Common myeloid progenitor, CD34-positive (primary cell): Measurements from ENCODE around the gene UROC1.

Experiments used
- CTCF ChIA-PET: fragments of 350-600 bp; sonication (Branson Sonifier 250); formaldehyde crosslinking; loops from one replicate; lab custom pipeline; 2021; ENCODE audit warnings: antibody characterized with exemption; lab: Charles Lee
- POLR2A ChIA-PET: fragments of 350-600 bp; sonication (Branson Sonifier 250); formaldehyde crosslinking; loops from one replicate; lab custom pipeline; 2021; ENCODE audit warnings: antibody characterized with exemption; lab: Charles Lee
- DNase-seq, 3 donors: peaks; one replicate each; pipeline versions ENCODE4 v3.0.0 to v3.0.0-alpha.2; 2013
- H3K27ac ChIP-seq, 2 experiments: 1 replicate in 1 of 2; 2 replicates in 1 of 2; pipeline ENCODE4 v1.7.0; 2013; ENCODE audit warnings: inconsistent platforms in 2 of 2, low read length in 2 of 2, mild to moderate bottlenecking in 2 of 2, low read depth in 1 of 2, moderate library complexity in 1 of 2; ENCODE audit not compliant: severe bottlenecking in 2 of 2, insufficient read depth in 1 of 2, poor library complexity in 1 of 2
- H3K27me3 ChIP-seq, 5 experiments: replicated peaks in 2 of 5; 1 replicate in 3 of 5; 2 replicates in 2 of 5; pipeline versions ENCODE4 v1.6.1 to v1.7.0; 2013; ENCODE audit warnings: low read length in 4 of 5, mild to moderate bottlenecking in 2 of 5, moderate library complexity in 2 of 5, inconsistent platforms in 1 of 5; ENCODE audit not compliant: insufficient read depth in 5 of 5, control insufficient read depth in 4 of 5
- H3K36me3 ChIP-seq, 4 experiments: 1 replicate in 2 of 4; 2 replicates in 2 of 4; pipeline versions ENCODE4 v1.6.1 to v1.7.0; 2013; ENCODE audit warnings: low read length in 3 of 4, control low read depth in 1 of 4, mild to moderate bottlenecking in 1 of 4; ENCODE audit not compliant: control insufficient read depth in 4 of 4, insufficient read depth in 4 of 4
- H3K4me1 ChIP-seq, 4 experiments: 1 replicate in 3 of 4; 2 replicates in 1 of 4; pipeline versions ENCODE4 v1.6.1 to v1.7.1; 2013; ENCODE audit warnings: low read length in 3 of 4, mild to moderate bottlenecking in 3 of 4, control low read depth in 1 of 4, inconsistent platforms in 1 of 4, moderate library complexity in 1 of 4; ENCODE audit not compliant: control insufficient read depth in 4 of 4, insufficient read depth in 4 of 4; ENCODE audit errors: control extremely low read depth in 1 of 4
- H3K4me3 ChIP-seq, 7 experiments: 1 replicate in 4 of 7; 2 replicates in 3 of 7; pipeline versions ENCODE4 v1.5.1 to v1.7.0; 2013; ENCODE audit warnings: mild to moderate bottlenecking in 7 of 7, low read length in 6 of 7, moderate library complexity in 6 of 7, inconsistent platforms in 2 of 7, low read depth in 2 of 7, control low read depth in 1 of 7; ENCODE audit not compliant: insufficient read depth in 4 of 7, control insufficient read depth in 1 of 7; ENCODE audit errors: extremely low read depth in 1 of 7
- H3K9me3 ChIP-seq, 5 experiments: 1 replicate in 4 of 5; 2 replicates in 1 of 5; pipeline versions ENCODE4 v1.6.1 to v1.7.1; 2013; ENCODE audit warnings: low read length in 4 of 5, mild to moderate bottlenecking in 2 of 5, inconsistent platforms in 1 of 5, low read depth in 1 of 5, moderate library complexity in 1 of 5; ENCODE audit not compliant: control insufficient read depth in 4 of 5, insufficient read depth in 2 of 5; ENCODE audit errors: control extremely low read depth in 1 of 5
- WGBS: methylation state at CpG from one replicate; pipeline ENCODE4 v1.1.5; 2013; ENCODE audit not compliant: insufficient coverage; 5-methylcytosine and 5-hydroxymethylcytosine counted together

Gene UROC1

GRCh38 chr3:126555795-126556636 lies 38.4 kb upstream of the UROC1 start:
- Histone ChIP-seq H3K4me1 (peaks cover 0 to 9% (median 7%) of the 10 kb centered on the region in 4 experiments), H3K27ac (no peak overlapping the region), H3K9me3 (no peaks in the 10 kb centered on the region), H3K36me3 (no peaks in the 10 kb centered on the region), H3K4me3 (no peak overlapping the region), H3K27me3 (no peaks in the 10 kb centered on the region)
- 84% methylated on average over 9 of the region's 10 CpGs for WGBS
- ChIA-PET CTCF (interaction anchor here (2.7 kb wide), 1 partner anchor 10 kb away, joined by 11 read pairs; no protein-coding TSS in a partner anchor), POLR2A (no interaction called here)
- DNase-seq: no peak

GRCh38 chr3:126554560-126555525 lies 37.3 kb upstream of the UROC1 start:
- no peaks in the 10 kb centered on the region for H3K36me3 ChIP-seq
- H3K27ac ChIP-seq: no peak overlapping the region
- H3K4me1 ChIP-seq: peaks cover 0 to 20% (median 19%) of the 10 kb centered on the region in 4 experiments
- H3K4me3 ChIP-seq: no peak overlapping the region
- CTCF ChIA-PET: interaction anchor here (1.2 to 2.7 kb wide), 3 partner anchors 9 to 29 kb away, joined by 3 to 11 read pairs (median 4); no protein-coding TSS in a partner anchor
- 94% methylated on average over 12 of the region's 19 CpGs for WGBS
- no peaks in the 10 kb centered on the region for H3K27me3 ChIP-seq
- DNase-seq: no peak
- H3K9me3 ChIP-seq: no peaks in the 10 kb centered on the region
- POLR2A ChIA-PET: no interaction called here

GRCh38 chr3:126553284-126554084 lies 35.9 kb upstream of the UROC1 start:
- Histone ChIP-seq H3K9me3 (no peaks in the 10 kb centered on the region), H3K4me1 (peaks cover 0 to 33% (median 31%) of the 10 kb centered on the region in 4 experiments), H3K27me3 (no peaks in the 10 kb centered on the region), H3K27ac (no peak overlapping the region), H3K36me3 (no peaks in the 10 kb centered on the region), H3K4me3 (no peak overlapping the region)
- POLR2A ChIA-PET: no interaction called here
- CTCF ChIA-PET: interaction anchor here (1.2 to 1.7 kb wide), 5 partner anchors 26 to 60 kb away, joined by 3 to 5 read pairs (median 3); no protein-coding TSS in a partner anchor
- 95% methylated on average over 16 of the region's 19 CpGs for WGBS
- no peak for DNase-seq

GRCh38 chr3:126552688-126553283 lies 35.2 kb upstream of the UROC1 start:
- 97% methylated on average over 12 of the region's 14 CpGs for WGBS
- Histone ChIP-seq H3K36me3 (no peaks in the 10 kb centered on the region), H3K9me3 (no peaks in the 10 kb centered on the region), H3K4me3 (no peak overlapping the region), H3K4me1 (peaks cover 0 to 36% (median 32%) of the 10 kb centered on the region in 4 experiments), H3K27ac (no peak overlapping the region), H3K27me3 (no peaks in the 10 kb centered on the region)
- no peak for DNase-seq
- POLR2A ChIA-PET: no interaction called here
- CTCF ChIA-PET: interaction anchor here (0.6 to 1.7 kb wide), 5 partner anchors 17 to 73 kb away, joined by 3 to 5 read pairs (median 3); no protein-coding TSS in a partner anchor

GRCh38 chr3:126551839-126552687 lies 34.5 kb upstream of the UROC1 start:
- CTCF ChIA-PET: interaction anchor here (0.6 to 2.2 kb wide), 8 partner anchors 14 to 74 kb away, joined by 3 to 19 read pairs (median 4); partner anchors contain the start of gene CHST13
- Histone ChIP-seq H3K27ac (no peak overlapping the region), H3K36me3 (no peaks in the 10 kb centered on the region), H3K4me1 (peaks cover 0 to 40% (median 37%) of the 10 kb centered on the region in 4 experiments), H3K27me3 (no peaks in the 10 kb centered on the region), H3K4me3 (no peak overlapping the region), H3K9me3 (no peaks in the 10 kb centered on the region)
- POLR2A ChIA-PET: interaction anchor here (0.6 kb wide), 1 partner anchor 101 kb away, joined by 3 read pairs; no protein-coding TSS in a partner anchor
- 97% methylated on average over 13 of the region's 17 CpGs for WGBS
- no peak for DNase-seq
